HG02870 (cell line): Measurements from ENCODE around the gene CAB39.

Experiments
- ATAC-seq: cut with Tn5 transposase; IDR thresholded peaks from one replicate; pipeline ENCODE4 v1.9.1; 2021; ENCODE audit warnings: mild to moderate bottlenecking, moderate library complexity; ENCODE audit not compliant: unreplicated experiment

CAB39 gene

DNA sequence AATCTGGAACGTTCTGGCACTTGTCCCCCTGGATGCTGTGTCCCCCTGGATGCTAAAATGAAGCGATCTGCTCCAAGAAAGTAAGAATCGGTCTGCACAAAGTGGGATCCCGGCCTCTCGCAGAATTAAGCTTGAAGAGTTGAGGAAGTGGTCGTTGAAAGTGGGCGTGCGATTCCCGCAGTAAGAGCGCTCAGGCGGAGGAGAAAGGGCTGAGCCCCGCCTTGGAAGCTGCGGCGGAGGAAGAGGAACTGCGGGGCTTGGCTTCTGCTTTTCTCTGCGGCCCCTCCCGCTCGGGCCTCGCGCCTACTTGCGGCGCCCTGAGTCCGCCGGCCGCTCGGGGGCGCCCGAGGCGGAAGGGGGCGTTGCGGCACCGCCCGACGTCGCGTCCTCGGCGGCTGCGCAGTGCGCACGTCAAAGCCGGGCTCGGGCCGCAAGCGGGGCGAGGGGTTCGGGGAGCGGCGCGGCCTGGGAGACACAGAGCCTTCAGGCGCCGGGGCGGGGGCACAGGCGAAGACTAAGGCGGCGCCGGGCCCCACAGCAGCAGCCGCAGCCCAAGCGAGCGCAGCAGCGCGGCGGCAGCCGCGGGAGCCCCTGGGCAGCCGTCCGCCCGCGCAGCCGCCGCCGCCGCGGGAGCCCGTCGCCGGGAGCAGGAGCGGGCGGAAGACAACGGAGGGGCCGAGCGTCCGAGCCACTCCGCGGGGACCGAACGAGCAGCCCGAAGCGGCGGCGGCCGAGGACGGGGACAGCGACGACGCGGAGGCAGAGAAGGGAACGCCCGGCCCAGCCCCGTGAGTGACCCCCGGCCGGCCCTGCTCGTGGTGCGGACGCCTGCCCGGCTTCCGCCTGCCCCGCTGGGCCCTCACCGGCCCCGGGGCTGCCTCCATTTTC is at the start of gene CAB39:
CAB39 (plus strand) TSS at position 400 of the 888 bp plus-strand sequence. CDS start 47,160 bp downstream, outside the sequence.
- peak; percentile 81 for ATAC-seq

DNA sequence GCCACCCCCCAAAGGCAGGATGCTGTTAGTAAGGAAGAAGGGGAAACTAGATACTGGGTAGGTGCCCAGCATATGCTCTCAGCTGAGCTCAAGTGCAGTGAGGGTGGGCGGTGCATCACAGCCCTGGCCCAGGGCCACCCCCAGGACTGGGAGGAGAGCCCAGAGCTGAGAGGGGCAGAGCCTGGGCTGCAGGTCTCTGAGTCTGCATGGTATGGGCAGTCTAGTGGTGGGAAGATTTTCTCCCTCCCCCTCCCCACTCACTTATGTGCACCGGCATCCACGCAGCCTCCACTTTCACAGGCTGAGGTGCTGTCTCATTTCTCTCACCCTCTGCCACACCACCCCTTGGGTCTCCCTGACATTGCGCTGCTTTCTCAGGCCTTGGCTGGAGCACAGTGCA is 48.5 kb upstream of the CAB39 start:
- no peak for ATAC-seq

GRCh38 chr2:230664844-230665243 is 47.8 kb upstream of the CAB39 start:
- ATAC-seq: no peak

GRCh38 chr2:230665263-230665691 is 47.4 kb upstream of the CAB39 start:
- ATAC-seq: no peak

DNA sequence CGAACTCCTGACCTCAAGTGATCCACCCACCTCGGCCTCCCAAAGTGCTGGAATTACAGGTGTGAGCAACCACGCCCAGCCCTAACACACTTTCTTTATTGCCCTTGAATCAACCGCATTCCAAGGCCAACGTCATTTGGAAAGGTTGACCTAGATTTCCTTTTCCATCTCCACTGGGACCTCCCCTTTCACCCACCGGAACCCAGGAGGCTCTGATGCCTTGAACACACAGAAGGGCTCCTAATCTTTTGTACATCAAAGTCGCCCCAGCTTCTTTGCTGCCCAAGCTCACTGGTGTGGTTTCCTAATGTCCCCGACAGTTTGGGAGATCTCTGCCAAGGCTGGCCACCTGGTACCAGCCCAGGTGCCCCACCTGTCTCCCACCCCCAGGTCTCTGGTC is 46.2 kb upstream of the CAB39 start:
- ATAC-seq: no peak

DNA sequence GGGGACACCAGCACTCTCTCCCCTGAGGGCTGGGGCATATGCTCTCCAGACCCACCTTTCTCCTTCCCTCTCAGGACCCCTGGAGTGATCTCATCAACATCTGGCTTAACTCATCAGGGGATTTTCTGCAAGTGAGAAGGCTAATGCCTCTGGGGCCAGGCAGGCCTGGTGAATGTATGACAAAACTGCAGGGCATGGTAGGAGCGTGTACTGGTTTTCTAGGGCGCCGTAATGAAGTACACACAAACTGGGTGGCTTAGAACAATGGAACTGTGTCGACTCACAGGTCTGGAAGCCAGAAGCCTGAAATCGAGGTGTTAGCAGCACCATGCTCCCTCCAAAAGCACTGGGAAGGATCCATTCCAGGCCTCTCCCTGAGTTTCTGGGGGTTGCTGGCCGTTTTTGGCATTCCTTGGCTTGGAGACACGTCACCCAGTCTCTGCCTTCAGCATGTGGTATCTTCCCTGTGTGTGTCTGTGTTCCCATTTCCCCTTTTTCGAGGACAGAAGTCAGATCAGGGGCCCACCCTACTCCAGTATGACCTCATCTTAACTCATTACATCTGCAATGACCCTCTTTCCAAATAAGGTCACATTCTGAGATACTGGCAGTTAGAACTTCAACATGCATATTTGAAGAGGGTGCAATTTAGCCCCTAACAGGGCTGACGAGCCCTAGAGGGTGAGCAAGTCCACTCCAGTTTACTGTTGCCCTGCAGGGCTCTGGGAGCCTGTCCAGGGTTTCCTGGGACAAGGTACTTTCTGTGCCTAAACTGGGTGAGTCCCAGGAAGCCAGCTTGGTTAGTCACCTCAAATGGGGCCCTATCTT is 45.5 kb upstream of the CAB39 start:
- ATAC-seq: no peak

DNA sequence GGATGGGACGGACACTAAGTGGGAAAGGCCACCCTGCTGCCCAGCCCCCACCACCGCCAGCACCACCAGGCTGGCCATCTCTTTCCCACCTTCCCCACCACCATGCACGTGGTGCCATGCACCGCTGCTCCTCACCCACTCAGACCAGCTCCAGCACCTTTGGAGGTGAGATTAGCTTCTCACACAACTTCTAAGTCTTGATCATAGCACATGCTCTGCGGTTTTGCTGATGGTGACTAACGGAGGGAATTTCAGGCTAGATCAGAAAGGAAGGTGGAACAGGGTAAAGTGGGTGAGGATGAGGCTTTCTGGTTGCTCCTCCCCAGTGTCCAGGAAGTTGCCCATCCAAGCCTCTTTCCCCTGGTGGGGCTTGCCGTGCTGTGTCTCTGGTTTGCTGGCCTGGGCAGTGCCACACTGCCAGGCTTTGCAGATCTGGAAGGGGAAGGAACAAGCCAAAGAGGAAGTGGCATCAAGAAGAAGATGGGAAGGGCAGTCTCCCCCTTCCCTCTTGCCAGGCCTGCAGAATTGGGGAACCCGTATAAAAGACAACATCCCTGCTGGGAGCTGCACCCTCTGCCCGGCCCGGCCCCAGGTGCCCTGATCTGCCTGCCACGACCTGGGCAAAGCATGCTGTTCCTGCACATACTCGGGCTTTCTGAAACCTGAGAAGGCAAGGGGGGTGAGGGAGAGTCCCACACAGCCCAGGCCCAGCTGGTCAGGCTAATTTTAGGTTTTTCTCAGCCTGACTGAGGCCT is 44.3 kb upstream of the CAB39 start:
- peak; percentile 49 for ATAC-seq

GRCh38 chr2:230668939-230669303 is 43.7 kb upstream of the CAB39 start:
- peak; percentile 19 for ATAC-seq

DNA sequence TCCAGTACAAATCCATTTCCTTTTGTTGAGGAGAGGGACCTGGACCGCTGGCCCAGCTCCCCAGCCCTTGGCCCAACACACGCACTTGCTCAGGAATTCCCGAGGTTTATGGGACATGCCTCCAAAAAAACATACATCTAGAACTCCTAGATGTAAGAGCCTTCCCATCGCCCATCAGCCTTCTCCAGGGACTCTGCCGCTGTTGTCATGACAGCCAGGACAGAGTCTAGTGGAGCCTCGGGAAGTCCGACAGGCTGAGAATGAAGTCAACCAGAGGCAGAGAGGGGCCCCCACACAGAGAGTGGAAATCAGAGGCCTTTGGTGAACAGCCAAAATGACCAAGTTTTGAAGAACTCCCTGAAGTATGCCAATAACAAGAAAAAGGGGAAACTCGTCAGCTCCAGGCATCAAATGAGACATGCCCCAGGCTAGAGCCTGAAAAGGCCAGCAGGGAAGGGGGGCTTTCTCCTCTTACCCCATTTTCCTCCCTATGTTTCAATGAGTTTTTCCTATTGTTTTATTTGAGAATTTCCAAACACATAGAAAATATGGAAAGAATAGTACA is 43.2 kb upstream of the CAB39 start:
- no peak for ATAC-seq

DNA sequence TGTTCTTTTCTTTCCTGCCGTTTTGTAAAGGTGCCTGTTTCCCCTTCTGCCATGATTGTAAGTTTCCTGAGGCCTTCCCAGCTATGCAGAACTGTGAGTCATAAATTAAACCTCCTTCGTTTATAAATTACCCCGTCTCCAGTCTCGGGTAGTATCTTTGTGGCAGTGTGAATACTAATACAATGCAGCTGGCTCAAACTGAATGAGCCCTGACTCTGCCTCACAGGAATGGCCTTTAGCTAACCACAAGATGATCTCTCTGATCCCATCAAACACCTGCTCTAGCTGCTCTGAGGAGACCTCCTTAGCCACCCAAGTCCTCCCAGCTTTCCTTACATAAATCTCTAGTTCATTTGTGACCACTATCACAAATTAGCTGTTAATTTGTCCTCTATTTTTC is 41.5 kb upstream of the CAB39 start:
- ATAC-seq: peak; percentile 29

- no peak for ATAC-seq
These were observed 39.8 kb upstream of the CAB39 start for GRCh38 chr2:230672836-230673235.

DNA sequence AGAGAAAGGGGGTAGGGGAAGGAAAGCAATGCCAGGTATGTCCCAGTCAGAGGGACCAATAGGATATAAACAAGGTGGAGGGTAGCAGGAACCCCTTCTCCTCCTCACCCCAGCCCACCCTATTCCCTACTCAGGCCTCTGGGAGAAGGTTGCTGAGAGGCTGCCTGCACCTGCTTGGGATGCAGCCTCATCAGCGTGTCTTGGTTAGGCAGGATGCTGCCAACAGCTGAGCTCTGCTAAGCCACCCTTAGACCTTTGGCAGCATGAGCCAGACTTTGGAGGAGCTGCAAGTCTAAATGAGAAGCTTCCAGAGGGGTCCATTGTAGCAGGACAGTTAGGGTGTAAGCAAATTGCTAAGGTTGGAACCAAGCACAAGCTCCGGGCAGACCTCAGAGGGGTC is 38.2 kb upstream of the CAB39 start:
- ATAC-seq: no peak

DNA sequence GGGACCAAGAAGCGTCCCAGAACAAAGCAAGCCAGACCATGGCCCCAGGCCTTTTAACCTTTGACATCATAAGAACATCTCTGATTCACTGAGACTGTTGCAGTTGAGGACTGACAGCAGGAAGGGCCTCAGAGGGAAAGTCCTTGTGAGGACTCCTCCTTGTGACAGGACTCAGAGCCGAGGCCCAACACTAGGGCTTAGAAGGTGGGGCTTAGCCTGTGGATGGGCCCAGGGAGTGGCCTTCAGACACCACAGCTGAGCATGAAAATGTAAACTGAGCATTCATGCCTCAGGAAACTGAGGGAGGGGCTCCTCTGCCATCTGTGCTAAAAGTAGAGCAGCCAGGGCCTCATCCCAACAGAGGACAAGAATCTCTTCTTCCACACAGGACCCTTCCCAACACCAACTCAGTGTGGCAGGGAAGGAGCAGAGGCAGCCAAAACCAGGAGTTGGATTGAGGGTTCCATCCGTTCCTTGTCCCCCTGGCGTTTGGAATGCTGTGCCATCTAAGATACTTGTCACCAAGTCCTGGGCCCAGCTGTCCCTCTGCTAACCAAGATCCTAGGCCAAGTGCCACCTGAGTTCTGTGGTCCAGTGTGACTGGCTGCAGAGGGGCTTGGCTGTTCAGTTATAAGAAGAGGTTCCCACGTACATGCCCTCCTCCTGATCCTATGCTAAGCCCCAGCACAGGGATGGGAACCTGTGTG is 37.5 kb upstream of the CAB39 start:
- ATAC-seq: no peak

DNA sequence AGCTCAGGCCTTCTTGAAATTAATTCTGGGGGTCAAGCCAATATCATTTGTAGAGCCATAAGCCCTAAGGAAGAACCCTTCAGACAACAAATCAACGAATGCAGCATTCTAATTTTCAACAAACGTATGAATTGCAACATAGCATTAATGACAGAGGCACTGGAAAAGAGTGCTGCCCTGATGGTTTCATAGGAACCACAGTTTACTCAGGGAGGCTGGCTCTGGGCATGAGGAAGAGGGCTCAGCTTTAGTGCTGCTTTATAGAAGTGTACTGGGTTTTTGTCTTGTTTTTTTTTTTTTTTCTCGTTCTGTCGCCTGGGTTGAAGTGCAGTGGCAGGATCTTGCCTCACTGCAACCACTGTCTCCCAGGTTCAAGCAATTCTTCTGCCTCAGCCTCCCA is 36.1 kb upstream of the CAB39 start:
- ATAC-seq: no peak

GRCh38 chr2:230677201-230677946 is 35.3 kb upstream of the CAB39 start:
- ATAC-seq: no peak

DNA sequence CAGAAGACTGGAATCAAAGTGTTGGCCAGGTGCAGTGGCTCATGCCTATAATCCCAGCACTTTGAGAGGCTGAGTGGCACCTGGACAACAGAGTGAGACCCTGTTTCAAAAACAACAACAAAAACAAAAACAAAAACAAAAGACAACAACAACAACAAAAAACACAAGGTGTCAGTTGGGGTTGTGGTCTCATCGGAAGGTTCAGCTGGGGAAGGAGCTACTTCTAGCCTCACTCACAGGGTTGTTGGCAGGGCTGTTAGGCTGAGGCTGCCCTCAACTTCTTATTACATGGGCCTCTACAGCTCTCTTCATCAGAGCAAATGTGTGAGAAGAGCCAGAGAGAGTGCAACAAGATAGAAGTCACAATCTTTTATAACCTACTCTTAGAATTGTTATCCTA is 34.6 kb upstream of the CAB39 start:
- no peak for ATAC-seq

DNA sequence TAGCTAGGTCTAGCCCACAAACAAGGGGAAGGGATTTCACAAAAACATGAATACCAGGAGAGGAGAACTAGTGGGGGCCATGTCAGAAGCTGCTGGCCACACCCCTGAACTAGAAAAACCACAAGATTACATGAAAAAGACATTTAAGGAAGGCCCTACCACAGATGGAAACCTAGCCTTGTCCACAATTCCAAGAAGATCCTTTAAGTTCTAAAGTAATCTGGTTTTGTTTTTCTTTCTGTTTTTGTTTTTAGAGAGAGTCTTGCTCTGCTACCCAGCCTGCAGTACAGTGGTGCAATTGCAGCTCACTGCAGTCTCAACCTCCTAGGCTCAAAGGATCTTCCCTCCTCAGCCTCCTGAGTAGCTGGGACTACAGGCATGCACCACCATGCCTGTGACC is 34.2 kb upstream of the CAB39 start:
- ATAC-seq: no peak

GRCh38 chr2:230680463-230681170 is 32.0 kb upstream of the CAB39 start:
- ATAC-seq: no peak

DNA sequence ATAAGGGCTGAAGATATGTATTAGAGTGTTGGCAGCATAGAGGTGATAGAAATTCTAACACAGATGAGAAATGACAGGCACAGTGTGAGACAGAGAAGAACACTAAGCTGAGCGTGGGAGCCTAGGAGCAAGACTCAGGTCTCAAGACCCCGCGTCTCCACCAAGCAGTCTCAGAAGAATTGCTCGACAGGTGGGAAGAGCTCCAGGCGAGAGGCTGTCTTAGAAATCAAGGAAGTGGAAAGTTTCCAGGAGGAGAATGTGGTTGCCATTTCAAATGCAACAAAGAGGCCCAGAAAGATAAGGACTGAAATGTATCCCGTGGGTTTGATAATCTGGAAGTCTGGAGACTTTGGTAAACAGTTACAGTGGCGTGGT is 31.5 kb upstream of the CAB39 start:
- no peak for ATAC-seq
